ENCODE results near the gene FHAD1.
A peak's percentile ranks its signal among the peaks of the same experiment; 100 is the strongest.

Gene FHAD1

DNA sequence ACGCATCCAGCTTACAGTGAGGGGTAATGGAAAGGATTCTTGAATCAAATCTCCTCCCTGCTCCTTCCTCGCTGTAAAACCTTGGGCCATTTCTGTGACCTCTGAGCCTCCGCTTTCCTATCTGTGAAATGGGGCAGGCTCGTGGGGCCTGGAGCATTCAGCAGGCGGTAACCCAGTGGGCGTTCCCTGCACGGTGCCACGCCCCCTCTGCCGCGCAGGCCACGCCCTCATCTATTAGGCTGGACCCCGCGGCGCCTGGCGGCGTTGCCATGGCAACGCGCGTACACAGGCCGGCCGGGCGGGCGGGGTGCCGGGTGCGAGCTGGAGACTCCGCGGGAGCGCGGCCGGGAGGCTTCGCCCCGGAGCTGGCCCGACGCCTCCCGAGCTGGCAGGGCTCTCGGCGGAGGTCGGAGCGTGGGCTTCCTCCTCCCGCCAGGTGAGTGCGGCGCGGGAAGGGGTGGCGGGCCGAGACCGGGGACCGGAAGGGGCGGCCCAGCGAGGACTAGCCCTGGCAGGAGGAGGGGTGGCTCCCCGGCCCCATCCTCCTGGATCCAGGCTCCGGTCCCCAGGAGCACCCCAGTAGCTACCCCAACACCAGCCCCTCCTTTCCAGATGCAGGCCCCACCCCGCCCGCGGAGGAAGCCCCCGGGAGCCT lies at the start of gene FHAD1:
FHAD1 (plus strand) TSS at position 264 of the 655 bp plus-strand sequence. CDS start 4,562 bp downstream, outside the sequence.
- DNase-seq (ENCODE audit: low read depth, low spot score): peak; percentile 27

- DNase-seq (ENCODE audit: low read depth, low spot score): no peak
These were observed 49.2 kb upstream of the FHAD1 start for GRCh38 chr1:15197591-15198447.

GRCh38 chr1:15198684-15199083 lies 48.3 kb upstream of the FHAD1 start:
- DNase-seq (ENCODE audit: low read depth, low spot score): no peak

DNA sequence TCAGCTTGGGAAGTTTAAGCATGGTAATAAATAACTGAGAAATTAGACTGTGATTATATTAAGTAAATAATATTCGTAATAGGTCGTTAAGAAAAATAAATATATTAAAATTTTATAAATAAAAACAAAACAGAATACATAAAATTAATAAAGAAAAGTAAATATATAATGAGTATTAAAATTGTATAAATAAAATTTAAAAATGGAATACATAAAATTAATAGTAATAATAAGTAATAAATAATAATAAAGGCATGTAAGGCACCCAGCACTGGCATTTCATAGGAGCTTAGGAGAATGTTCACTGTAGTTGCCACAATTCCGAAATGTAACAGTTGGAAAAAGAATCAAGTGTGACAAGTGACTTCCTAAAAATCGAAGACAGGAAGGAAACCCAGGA lies 45.8 kb upstream of the FHAD1 start:
- no peak for DNase-seq (ENCODE audit: low read depth, low spot score)

GRCh38 chr1:15201849-15202551 lies 45.0 kb upstream of the FHAD1 start:
- DNase-seq (ENCODE audit: low read depth, low spot score): no peak

GRCh38 chr1:15204931-15205330 lies 42.1 kb upstream of the FHAD1 start:
- no peak for DNase-seq (ENCODE audit: low read depth, low spot score)

GRCh38 chr1:15205586-15206346 lies 41.3 kb upstream of the FHAD1 start:
- no peak for DNase-seq (ENCODE audit: low read depth, low spot score)

- no peak for DNase-seq (ENCODE audit: low read depth, low spot score)
These were observed 40.5 kb upstream of the FHAD1 start for GRCh38 chr1:15206418-15207030.

- no peak for DNase-seq (ENCODE audit: low read depth, low spot score)
These were observed 39.8 kb upstream of the FHAD1 start for GRCh38 chr1:15207031-15207828.

DNA sequence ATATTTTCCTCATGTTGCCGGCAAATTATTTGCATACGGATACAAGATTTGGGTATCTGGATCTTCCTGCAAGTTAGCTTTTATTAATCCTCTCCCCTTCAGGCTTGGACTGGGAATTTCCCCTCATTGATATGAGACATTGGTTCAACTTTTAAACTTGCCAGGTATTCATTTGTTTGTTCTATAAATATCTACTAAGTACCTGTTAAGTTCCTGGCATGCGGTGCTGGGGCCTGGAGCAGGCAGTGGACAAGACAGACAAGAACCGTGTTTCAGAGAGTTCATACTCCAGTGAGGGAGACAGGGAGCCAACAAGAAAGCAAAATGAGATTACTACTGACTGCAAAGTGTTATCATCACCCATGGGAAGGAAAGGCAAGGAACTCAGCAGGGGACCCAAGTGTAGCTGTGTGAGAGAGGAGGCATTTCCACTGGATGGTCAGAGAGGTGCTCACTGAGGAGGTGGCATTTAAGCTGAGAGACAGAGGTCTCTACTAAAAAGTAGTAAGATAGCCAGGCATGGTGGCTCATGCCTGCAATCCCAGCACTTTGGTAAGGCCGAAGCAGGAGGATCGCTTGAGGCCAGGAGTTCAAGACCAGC lies 39.1 kb upstream of the FHAD1 start:
- no peak for DNase-seq (ENCODE audit: low read depth, low spot score)

DNA sequence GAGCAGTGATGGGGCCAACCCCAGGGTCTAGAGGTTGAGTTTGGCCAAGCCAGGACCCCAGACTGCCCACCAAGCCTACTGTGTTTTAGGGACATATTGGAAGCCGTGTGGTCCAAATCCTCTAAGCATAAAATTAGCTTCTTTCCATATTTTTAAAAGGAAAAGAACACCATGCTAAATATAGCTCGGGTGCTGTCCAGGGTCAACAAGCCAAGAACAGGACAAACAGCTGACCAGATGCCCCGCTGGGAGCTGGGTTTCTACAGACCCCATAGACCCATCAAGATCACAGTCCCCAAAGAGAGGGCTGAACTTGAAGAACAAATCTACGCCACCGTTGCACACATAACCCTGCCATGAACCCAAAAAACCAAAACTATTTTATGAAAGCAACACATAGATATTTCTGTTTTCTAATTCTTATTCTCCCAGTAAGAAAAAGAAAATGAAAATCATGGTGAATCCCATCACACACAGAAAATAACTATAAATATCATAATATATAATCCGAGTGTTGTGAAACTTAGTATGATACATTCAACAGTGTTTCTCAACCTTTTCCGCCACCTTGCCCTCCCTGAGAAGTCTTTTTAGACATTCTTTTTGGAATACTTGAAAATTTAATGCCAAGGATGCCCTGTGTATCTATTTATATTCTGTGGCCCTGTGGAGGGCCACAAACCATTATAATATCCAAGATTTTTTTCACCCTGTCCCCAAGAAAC lies 36.2 kb upstream of the FHAD1 start:
- no peak for DNase-seq (ENCODE audit: low read depth, low spot score)

DNA sequence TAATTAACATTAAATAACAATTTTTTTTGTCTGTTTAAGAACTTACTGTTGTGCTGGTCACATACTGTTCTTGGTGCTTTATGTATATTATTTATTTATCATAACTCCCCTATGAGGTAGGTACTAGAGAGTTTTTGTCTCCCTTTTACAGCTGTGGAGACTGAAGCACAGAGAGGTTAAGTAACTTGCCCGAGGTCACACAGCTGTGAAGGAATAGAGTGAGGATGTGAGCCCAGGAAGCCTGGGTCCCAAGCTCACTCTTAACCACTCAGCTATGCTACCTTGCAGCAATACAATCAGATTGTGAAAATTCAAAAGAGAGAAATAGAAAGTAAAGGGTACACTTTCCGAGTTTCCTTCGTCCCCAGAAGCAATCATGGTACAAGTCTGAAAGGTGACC lies 35.6 kb upstream of the FHAD1 start:
- no peak for DNase-seq (ENCODE audit: low read depth, low spot score)

GRCh38 chr1:15212216-15212953 lies 34.6 kb upstream of the FHAD1 start:
- DNase-seq (ENCODE audit: low read depth, low spot score): no peak

DNA sequence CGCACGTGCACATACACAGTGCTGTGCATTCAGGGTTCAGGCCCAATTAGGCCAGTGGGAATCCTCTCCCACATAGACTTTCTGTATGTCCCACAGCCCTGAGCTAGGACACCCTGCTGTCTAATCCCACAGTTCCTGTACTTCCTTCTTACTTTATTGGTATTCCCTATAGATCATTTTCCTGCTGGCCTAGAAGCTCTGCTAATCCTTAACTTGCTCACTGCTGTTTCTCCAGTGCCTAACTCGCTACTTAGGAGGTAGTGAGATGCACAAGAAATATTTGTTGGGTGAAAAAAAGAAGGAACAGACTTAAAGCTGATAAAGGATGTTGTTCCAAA lies 34.1 kb upstream of the FHAD1 start:
- DNase-seq (ENCODE audit: low read depth, low spot score): no peak

DNA sequence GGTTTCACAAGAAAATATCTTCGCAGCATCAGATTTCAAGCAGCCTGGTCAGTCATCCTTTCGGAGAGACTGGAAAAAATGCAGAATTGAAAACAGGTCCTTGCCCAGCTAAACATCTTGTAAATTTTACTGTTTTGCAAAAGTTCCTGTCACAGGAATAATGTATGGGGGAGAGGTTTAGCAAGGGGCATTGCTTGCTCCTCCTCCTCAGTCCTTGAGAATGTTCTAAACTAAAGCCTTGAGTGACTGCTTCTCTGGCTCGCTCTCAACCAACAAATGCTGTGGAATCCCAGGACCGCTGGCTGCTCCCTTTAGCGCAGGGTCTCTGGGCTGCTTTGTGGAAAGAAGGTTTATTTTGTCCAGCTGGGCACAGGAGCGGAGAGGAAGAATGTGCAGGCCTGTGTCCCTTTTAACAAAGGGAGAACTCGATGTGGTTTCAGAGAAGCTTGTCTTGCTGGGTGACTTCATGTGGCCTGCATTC lies 33.6 kb upstream of the FHAD1 start:
- DNase-seq (ENCODE audit: low read depth, low spot score): no peak

- DNase-seq (ENCODE audit: low read depth, low spot score): no peak
These were observed 32.5 kb upstream of the FHAD1 start for GRCh38 chr1:15214527-15214926.

DNA sequence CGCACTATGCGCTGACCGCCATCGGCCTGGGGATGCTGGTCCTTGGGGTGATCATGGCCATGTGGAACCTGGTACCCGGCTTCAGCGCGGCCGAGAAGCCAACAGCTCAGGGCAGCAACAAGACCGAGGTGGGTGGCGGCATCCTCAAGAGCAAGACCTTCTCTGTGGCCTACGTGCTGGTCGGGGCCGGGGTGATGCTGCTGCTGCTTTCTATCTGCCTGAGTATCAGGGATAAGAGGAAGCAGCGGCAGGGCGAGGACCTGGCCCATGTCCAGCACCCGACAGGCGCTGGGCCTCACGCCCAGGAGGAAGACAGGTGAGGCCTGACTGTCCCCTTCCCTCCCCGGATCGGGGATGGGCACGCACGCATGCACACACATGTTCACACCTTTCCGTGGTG lies 31.9 kb upstream of the FHAD1 start:
- DNase-seq (ENCODE audit: low read depth, low spot score): no peak

DNA sequence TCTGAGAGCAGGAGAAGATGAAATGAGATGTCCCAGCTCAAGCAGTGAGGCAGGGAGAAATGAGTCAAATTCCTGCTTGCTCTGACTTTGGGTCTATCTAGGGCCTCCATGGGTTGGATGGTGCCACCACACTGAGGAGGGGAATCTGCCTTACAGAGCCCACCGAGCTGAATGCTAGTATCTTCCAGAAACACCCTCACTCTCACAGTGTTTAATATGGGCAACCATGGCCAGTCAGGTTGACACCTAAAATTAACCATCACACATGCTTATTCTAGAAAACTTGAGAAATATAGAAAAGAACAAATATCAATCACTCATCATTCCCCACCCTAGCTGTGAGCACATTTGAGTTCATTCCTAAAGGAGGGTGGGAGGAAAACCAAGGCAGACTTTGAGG lies 29.4 kb upstream of the FHAD1 start:
- DNase-seq (ENCODE audit: low read depth, low spot score): no peak
